Esophagus muscularis mucosa (tissue), 3 donors: ENCODE measurements around the gene TJAP1.

Experiments used
- POLR2A ChIP-seq: fragments of 450-650 bp; IDR thresholded peaks from one replicate; pipeline ENCODE4 v1.6.1; 2017; ENCODE audit warnings: antibody characterized with exemption, moderate library complexity, mild to moderate bottlenecking, low read depth
- POLR2AphosphoS5 ChIP-seq, 2 donors: sonication (generic); formaldehyde crosslinking; IDR thresholded peaks; one replicate each; pipeline ENCODE4 v1.6.1; 2017; ENCODE audit warnings: antibody characterized with exemption in 2 of 2
- TF ChIP-seq, protein P1 (sequence below), 3 experiments: fragments of 200-600 bp in 2 of 3; fragments of 450-650 bp in 1 of 3; sonication (generic) in 2 of 3; IDR thresholded peaks; one replicate each; pipeline ENCODE4 v1.5.1; 2017 to 2019; ENCODE audit warnings: antibody characterized with exemption in 3 of 3, mild to moderate bottlenecking in 2 of 3, moderate library complexity in 1 of 3

DNA sequence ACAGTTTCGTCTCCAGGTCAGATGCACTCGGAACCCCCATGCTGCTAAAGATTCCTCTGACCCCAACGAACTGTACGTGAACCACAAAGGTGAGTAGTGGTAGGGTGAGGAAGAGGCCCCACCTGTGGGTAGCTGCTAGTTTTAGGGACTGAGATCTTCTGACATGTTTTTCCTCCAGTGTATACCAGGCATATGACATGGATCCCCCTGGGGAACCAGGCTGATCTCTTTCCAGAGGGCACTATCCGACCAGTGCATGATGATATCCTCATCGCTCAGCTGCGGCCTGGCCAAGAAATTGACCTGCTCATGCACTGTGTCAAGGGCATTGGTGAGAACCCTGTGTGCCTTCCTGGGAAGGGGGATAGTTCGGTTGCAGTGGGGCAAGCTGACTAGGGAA lies 42.7 kb downstream of the TJAP1 start:
- TF ChIP-seq, protein P1, sequence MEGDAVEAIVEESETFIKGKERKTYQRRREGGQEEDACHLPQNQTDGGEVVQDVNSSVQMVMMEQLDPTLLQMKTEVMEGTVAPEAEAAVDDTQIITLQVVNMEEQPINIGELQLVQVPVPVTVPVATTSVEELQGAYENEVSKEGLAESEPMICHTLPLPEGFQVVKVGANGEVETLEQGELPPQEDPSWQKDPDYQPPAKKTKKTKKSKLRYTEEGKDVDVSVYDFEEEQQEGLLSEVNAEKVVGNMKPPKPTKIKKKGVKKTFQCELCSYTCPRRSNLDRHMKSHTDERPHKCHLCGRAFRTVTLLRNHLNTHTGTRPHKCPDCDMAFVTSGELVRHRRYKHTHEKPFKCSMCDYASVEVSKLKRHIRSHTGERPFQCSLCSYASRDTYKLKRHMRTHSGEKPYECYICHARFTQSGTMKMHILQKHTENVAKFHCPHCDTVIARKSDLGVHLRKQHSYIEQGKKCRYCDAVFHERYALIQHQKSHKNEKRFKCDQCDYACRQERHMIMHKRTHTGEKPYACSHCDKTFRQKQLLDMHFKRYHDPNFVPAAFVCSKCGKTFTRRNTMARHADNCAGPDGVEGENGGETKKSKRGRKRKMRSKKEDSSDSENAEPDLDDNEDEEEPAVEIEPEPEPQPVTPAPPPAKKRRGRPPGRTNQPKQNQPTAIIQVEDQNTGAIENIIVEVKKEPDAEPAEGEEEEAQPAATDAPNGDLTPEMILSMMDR (IDR thresholded peaks at IDR 0.05): no peak
- no peak for TF ChIP-seq POLR2A
- no peak for TF ChIP-seq POLR2AphosphoS5 (IDR thresholded peaks at IDR 0.05)
